Body of pancreas (tissue), 4 donors: ENCODE measurements around the gene FLNC. TPM values are rescaled to one million over a fixed set of nuclear protein-coding genes. Genes with fewer than 3 reads are reported as not detected.

Experiments used
- ATAC-seq: fragments of 150-250 bp; one replicate; pipeline ENCODE4 v1.9.1; 2016
- DNase-seq, 4 donors: peaks; one replicate each; pipeline ENCODE4 v3.0.0-alpha.2; 2019
- H3K27ac ChIP-seq, 4 donors: fragments of 200-600 bp; sonication (generic); 1 replicate in 3 of 4; 2 replicates in 1 of 4; pipeline versions ENCODE4 v1.5.1 to v1.6.1; 2016 to 2019; ENCODE audit warnings: mild to moderate bottlenecking in 1 of 4, mixed read lengths in 1 of 4, moderate library complexity in 1 of 4
- H3K27me3 ChIP-seq, 2 donors: fragments of 200-600 bp; sonication (generic); one replicate each; pipeline ENCODE4 v1.6.0; 2016; ENCODE audit warnings: mild to moderate bottlenecking in 1 of 2
- H3K36me3 ChIP-seq, 2 donors: fragments of 200-600 bp; sonication (generic); replicated peaks in 1 of 2; 2 replicates each; pipeline ENCODE4 v1.5.1; 2016; ENCODE audit warnings: low read depth in 2 of 2; ENCODE audit not compliant: insufficient read depth in 1 of 2
- H3K4me1 ChIP-seq: fragments of 200-600 bp; sonication (generic); one replicate; pipeline ENCODE4 v1.6.0; 2016
- H3K4me3 ChIP-seq, 2 donors: fragments of 200-600 bp; sonication (generic); 1 replicate in 1 of 2; 2 replicates in 1 of 2; pipeline ENCODE4 v1.5.1; 2016 to 2019
- H3K9me3 ChIP-seq, 3 donors: fragments of 200-600 bp; sonication (generic); 1 replicate in 2 of 3; 2 replicates in 1 of 3; pipeline ENCODE4 v1.5.1; 2016
- POLR2A ChIP-seq, 3 donors: fragments of 450-650 bp; IDR thresholded peaks; one replicate each; pipeline ENCODE4 v1.6.1; 2016; ENCODE audit warnings: antibody characterized with exemption in 3 of 3, mild to moderate bottlenecking in 2 of 3
- WGBS, 2 donors: methylation state at CpG; one replicate each; pipeline ENCODE4 v1.1.5; 2017; 5-methylcytosine and 5-hydroxymethylcytosine counted together
- intact Hi-C: fragments of 100-400 bp; cut with DNase I; formaldehyde crosslinking; loops from one replicate; pipeline ENCODE4 v1.15.1; 2023
- total RNA-seq, 2 donors: library from RNA; depleted of rRNA; stranded (reverse); fragments of >200 nt; gene quantifications; one replicate each; pipeline ENCODE4 v1.1.0, GENCODE V29; 2016
- TF ChIP-seq, protein P1 (sequence below), 7 experiments: fragments of 450-650 bp in 4 of 7; fragments of 200-600 bp in 3 of 7; sonication (generic) in 3 of 7; IDR thresholded peaks; one replicate each; pipeline ENCODE4 v1.5.1; 2016 to 2019; ENCODE audit warnings: antibody characterized with exemption in 7 of 7

FLNC gene
- total RNA-seq, 2 donors from 2014 or later, result 1.8 to 4.0 TPM

DNA sequence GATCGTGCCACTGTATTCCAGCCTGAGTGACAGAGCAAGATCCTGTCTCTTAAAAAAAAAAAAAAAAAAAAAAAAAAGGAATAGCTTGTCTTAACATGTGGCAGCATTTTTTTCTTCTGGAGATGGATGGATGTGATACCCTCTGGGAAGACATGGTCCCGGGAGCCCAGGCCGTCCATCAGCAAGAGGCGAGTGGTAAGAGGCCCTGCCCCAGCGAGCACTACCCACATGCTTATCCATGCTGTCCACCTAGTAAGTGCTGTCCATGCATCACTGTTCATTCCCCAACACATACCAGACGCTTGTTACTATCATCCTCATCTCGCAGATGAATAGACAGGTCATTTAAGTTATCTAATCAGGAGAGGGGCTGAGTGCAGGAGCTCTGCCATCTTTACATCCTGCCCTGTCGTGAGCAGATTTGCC lies 45.3 kb downstream of the FLNC start:
- ATAC-seq, result no peak
- intact Hi-C loops, result no loop called here
- no peak for DNase-seq

DNA sequence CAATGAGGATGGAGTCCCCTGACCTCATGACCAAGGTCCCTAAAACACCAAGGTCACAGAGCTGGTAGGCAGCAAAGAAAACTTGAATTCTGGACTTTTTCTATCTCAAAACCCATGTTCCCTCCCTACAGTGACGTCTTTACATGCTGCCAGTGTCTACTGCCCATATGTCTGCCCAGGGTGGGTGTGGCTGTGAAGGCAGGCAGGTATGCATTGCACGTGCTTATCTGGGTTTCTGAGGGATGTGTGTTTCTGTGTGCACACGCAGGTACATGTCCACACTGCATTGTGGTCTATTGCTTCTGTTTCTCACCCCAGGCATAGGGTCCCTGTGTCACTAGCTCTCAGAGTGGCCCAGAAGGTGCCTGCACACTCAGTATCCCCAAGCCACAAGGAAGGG lies 45.9 kb downstream of the FLNC start:
- intact Hi-C loops, result no loop called here
- H3K27ac ChIP-seq, result no peak overlapping the region
- no peak for TF ChIP-seq POLR2A (IDR thresholded peaks at IDR 0.05)
- TF ChIP-seq, protein P1, sequence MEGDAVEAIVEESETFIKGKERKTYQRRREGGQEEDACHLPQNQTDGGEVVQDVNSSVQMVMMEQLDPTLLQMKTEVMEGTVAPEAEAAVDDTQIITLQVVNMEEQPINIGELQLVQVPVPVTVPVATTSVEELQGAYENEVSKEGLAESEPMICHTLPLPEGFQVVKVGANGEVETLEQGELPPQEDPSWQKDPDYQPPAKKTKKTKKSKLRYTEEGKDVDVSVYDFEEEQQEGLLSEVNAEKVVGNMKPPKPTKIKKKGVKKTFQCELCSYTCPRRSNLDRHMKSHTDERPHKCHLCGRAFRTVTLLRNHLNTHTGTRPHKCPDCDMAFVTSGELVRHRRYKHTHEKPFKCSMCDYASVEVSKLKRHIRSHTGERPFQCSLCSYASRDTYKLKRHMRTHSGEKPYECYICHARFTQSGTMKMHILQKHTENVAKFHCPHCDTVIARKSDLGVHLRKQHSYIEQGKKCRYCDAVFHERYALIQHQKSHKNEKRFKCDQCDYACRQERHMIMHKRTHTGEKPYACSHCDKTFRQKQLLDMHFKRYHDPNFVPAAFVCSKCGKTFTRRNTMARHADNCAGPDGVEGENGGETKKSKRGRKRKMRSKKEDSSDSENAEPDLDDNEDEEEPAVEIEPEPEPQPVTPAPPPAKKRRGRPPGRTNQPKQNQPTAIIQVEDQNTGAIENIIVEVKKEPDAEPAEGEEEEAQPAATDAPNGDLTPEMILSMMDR (IDR thresholded peaks at IDR 0.05), result no peak
- no peak for DNase-seq
- WGBS, 2 donors, result 57 to 59% methylated on average over 3 of the region's 3 CpGs
- no peaks in the 10 kb centered on the region for H3K4me1 ChIP-seq
- no peak overlapping the region for H3K4me3 ChIP-seq
- H3K27me3 ChIP-seq, result no peaks in the 10 kb centered on the region
- no peak for ATAC-seq
- H3K9me3 ChIP-seq, result no peaks in the 10 kb centered on the region
- no peaks in the 10 kb centered on the region for H3K36me3 ChIP-seq

More for the DNA sequence above, 45.3 kb downstream of the FLNC start:
- Histone ChIP-seq H3K4me1 (no peaks in the 10 kb centered on the region), H3K9me3 (no peaks in the 10 kb centered on the region), H3K27ac (no peak overlapping the region), H3K27me3 (no peaks in the 10 kb centered on the region), H3K36me3 (no peaks in the 10 kb centered on the region), H3K4me3 (no peak overlapping the region)
- no peak for TF ChIP-seq POLR2A (IDR thresholded peaks at IDR 0.05)
- TF ChIP-seq, protein P1 (IDR thresholded peaks at IDR 0.05), result no peak
- WGBS, 2 donors, result 62 to 63% methylated on average over 8 of the region's 8 CpGs

DNA sequence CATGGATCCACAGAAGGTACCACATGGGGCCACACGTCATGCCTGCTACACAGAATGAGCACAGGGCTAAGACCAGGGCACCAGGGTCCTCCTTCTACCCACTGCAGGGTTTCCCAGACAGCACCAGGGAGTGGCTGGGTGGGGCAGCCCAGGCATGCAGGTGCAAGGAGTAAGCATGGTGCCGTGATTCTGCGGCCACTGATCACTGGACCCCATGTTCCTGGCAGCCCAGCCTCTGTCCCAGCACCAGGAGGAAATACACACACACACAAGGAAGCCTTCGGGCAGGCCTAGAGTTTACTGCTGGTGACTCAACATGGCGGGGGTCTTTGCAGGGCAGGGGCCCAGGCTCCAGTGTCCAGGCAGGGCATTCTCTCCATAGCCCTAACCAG lies 46.4 kb downstream of the FLNC start:
- no peak overlapping the region for H3K4me3 ChIP-seq

DNA sequence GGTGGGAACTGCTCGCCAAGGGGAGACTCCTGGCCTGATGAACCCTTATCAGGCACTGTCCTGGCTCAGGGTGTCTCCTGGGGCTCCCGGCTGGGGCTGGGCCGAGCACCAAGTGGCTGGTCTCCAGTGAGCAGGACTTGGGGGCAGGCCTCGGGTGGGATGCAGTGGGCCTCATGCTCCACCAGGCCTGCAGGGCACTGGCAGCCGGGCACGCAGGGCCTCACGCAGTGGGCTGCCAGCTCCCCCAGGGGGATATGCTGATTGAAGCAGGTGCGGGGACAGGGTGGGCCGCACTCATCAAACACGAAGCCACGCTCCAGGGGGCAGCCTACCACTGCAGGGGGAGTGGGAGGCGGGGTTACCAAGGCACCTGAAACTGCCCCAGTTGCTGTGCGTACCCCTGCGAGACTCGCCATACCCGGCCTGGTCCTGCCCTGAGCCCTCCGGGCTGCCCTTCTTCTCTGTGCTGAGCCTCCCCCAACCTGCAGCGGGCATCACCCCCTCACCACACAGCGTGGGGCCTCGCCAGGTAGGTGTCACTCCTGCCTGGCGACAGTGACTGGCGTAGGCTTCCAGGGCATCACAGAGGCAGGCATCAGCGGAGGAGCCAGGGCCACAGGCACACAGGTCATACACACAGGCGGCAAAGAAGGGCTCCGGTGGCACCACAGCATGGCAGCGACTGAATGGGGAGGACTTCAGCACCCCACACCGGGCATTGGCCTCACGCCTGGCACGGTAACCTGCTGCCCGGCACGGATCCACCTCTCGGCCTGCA lies 47.0 kb downstream of the FLNC start:
- Histone ChIP-seq H3K27ac (no peak overlapping the region), H3K4me3 (no peak overlapping the region), H3K36me3 (no peaks in the 10 kb centered on the region), H3K4me1 (no peaks in the 10 kb centered on the region), H3K27me3 (no peaks in the 10 kb centered on the region), H3K9me3 (no peaks in the 10 kb centered on the region)
- TF ChIP-seq, protein P1 (IDR thresholded peaks at IDR 0.05), result no peak
- TF ChIP-seq POLR2A (IDR thresholded peaks at IDR 0.05), result no peak
- ATAC-seq (no peak), DNase-seq (no peak)
- intact Hi-C loops, result no loop called here
- WGBS, 2 donors, result 87 to 90% methylated on average over 9 to 32 of the region's 32 CpGs

More for the DNA sequence above, 46.4 kb downstream of the FLNC start:
- Histone ChIP-seq H3K36me3 (no peaks in the 10 kb centered on the region), H3K4me1 (no peaks in the 10 kb centered on the region), H3K27ac (no peak overlapping the region), H3K27me3 (no peaks in the 10 kb centered on the region), H3K9me3 (no peaks in the 10 kb centered on the region)
- intact Hi-C loops, result no loop called here
- TF ChIP-seq, protein P1 (IDR thresholded peaks at IDR 0.05), result no peak
- no peak for TF ChIP-seq POLR2A (IDR thresholded peaks at IDR 0.05)
- ATAC-seq (no peak), DNase-seq (no peak)
- WGBS, 2 donors, result 77 to 93% methylated on average over 3 to 5 of the region's 5 CpGs

DNA sequence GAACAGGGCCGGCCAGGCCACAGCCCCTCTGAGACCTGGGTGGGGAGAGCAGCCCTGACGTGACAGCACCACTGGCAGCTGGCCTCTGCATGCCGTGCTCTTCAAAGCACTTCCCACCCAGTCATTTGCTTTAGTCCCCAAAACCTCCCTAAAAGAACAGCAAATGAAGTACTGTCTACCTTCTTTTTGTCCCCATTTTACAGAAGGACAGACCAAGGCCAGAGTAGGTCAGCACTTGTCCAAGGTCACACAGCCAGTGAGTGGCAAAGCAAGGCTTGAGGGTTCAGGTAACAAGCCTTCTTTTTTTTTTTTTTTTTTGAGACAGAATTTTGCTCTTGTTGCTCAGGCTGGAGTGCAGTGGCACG lies 47.5 kb downstream of the FLNC start:
- Histone ChIP-seq H3K4me3 (no peak overlapping the region), H3K27ac (no peak overlapping the region), H3K9me3 (no peaks in the 10 kb centered on the region), H3K4me1 (no peaks in the 10 kb centered on the region), H3K36me3 (no peaks in the 10 kb centered on the region), H3K27me3 (no peaks in the 10 kb centered on the region)
- intact Hi-C loops, result no loop called here
- no peak for ATAC-seq
- DNase-seq, result no peak
- TF ChIP-seq POLR2A (IDR thresholded peaks at IDR 0.05), result no peak
- TF ChIP-seq, protein P1 (IDR thresholded peaks at IDR 0.05), result no peak
- WGBS, 2 donors, result 79 to 85% methylated on average over 4 of the region's 4 CpGs
